CD4-positive, alpha-beta T cell treated with Interleukin-4 for 4 hours (primary cell): ENCODE data around the gene TBC1D2B.
"Not testable (repeated sequence)": the region's sequence is repeated elsewhere in the genome, so short reads cannot be mapped to it uniquely, and the experiment has no call there.

ENCODE experiments used
- DNase-seq: peaks from one replicate; pipeline ENCODE4 v3.0.0-alpha.2; 2020

The TBC1D2B gene

GRCh38 chr15:77998592-77998991 lies 78.9 kb downstream of the TBC1D2B start:
- no peak for DNase-seq

- not testable (repeated sequence) for DNase-seq
Measured at GRCh38 chr15:77997761-77998554, 79.6 kb downstream of the TBC1D2B start.

GRCh38 chr15:77997221-77997620 lies 80.3 kb downstream of the TBC1D2B start:
- not testable (repeated sequence) for DNase-seq

- DNase-seq = not testable (repeated sequence)
Measured at GRCh38 chr15:77996713-77997171, 80.8 kb downstream of the TBC1D2B start.

- DNase-seq = not testable (repeated sequence)
Measured at GRCh38 chr15:77996226-77996625, 81.3 kb downstream of the TBC1D2B start.

- not testable (repeated sequence) for DNase-seq
Measured at GRCh38 chr15:77995537-77995918, 82.0 kb downstream of the TBC1D2B start.

GRCh38 chr15:77994893-77995536 lies 82.5 kb downstream of the TBC1D2B start:
- DNase-seq = not testable (repeated sequence)

GRCh38 chr15:77993970-77994693 lies 83.4 kb downstream of the TBC1D2B start:
- peak; percentile 48 for DNase-seq

- DNase-seq = no peak
Measured at GRCh38 chr15:77993374-77993911, 84.1 kb downstream of the TBC1D2B start.

GRCh38 chr15:77992356-77993222 lies 84.9 kb downstream of the TBC1D2B start:
- DNase-seq = no peak

- DNase-seq = not testable (repeated sequence)
Measured at GRCh38 chr15:77991658-77992201, 85.8 kb downstream of the TBC1D2B start.

- no peak for DNase-seq
Measured at GRCh38 chr15:77991029-77991406, 86.5 kb downstream of the TBC1D2B start.

GRCh38 chr15:77989296-77990143 lies 88.0 kb downstream of the TBC1D2B start:
- no peak for DNase-seq

GRCh38 chr15:77988347-77989295 lies 88.9 kb downstream of the TBC1D2B start:
- DNase-seq = no peak

GRCh38 chr15:77987765-77988136 lies 89.8 kb downstream of the TBC1D2B start:
- not testable (repeated sequence) for DNase-seq

GRCh38 chr15:77986891-77987764 lies 90.4 kb downstream of the TBC1D2B start:
- no peak for DNase-seq

GRCh38 chr15:77985931-77986480 lies 91.5 kb downstream of the TBC1D2B start:
- no peak for DNase-seq
